HG02970 (cell line): Measurements from ENCODE around the gene MICAL2.

Experiments
- ATAC-seq: cut with Tn5 transposase; IDR thresholded peaks from one replicate; pipeline ENCODE4 v1.9.1; 2021; ENCODE audit warnings: mild to moderate bottlenecking, moderate library complexity, moderate number of reproducible peaks; ENCODE audit not compliant: unreplicated experiment, low FRiP score

MICAL2 gene

GRCh38 chr11:12239396-12239795 is 129.0 kb downstream of the MICAL2 start:
- no peak for ATAC-seq

- no peak for ATAC-seq
These were observed 129.5 kb downstream of the MICAL2 start for GRCh38 chr11:12239804-12240371.

- ATAC-seq = no peak
These were observed 130.3 kb downstream of the MICAL2 start for GRCh38 chr11:12240677-12241076.

GRCh38 chr11:12241401-12241800 is 131.0 kb downstream of the MICAL2 start:
- ATAC-seq = no peak

- ATAC-seq = no peak
These were observed 131.7 kb downstream of the MICAL2 start for GRCh38 chr11:12241971-12242672.

GRCh38 chr11:12242966-12243365 is 132.6 kb downstream of the MICAL2 start:
- no peak for ATAC-seq

GRCh38 chr11:12243486-12243885 is 133.1 kb downstream of the MICAL2 start:
- ATAC-seq = no peak

GRCh38 chr11:12243911-12244550 is 133.6 kb downstream of the MICAL2 start:
- no peak for ATAC-seq

- no peak for ATAC-seq
These were observed 134.7 kb downstream of the MICAL2 start for GRCh38 chr11:12245091-12245490.

GRCh38 chr11:12245549-12246016 is 135.2 kb downstream of the MICAL2 start:
- ATAC-seq = no peak

- ATAC-seq = no peak
These were observed 135.8 kb downstream of the MICAL2 start for GRCh38 chr11:12246147-12246546.

- no peak for ATAC-seq
These were observed 136.6 kb downstream of the MICAL2 start for GRCh38 chr11:12246989-12247388.

GRCh38 chr11:12247543-12248254 is 137.3 kb downstream of the MICAL2 start:
- ATAC-seq = no peak

GRCh38 chr11:12248330-12248729 is 137.9 kb downstream of the MICAL2 start:
- ATAC-seq = no peak

GRCh38 chr11:12249590-12250260 is 139.3 kb downstream of the MICAL2 start:
- ATAC-seq = no peak

GRCh38 chr11:12251666-12252560 is 141.5 kb downstream of the MICAL2 start:
- ATAC-seq = no peak

- no peak for ATAC-seq
These were observed 143.5 kb downstream of the MICAL2 start for GRCh38 chr11:12253843-12254281.

- no peak for ATAC-seq
These were observed 148.1 kb downstream of the MICAL2 start for GRCh38 chr11:12258451-12258850.

- ATAC-seq = no peak
These were observed 149.6 kb downstream of the MICAL2 start for GRCh38 chr11:12259956-12260355.
